Activated CD8-positive, alpha-beta memory T cell treated with anti-CD3 and anti-CD28 coated beads, Interleukin-2, amount 10 ng/mL, durations not matched to agents 7 days and 5 days (primary cell): ENCODE results near the gene SCYGR7. TPM values are rescaled to one million over a fixed set of nuclear protein-coding genes. Genes with fewer than 3 reads are reported as not detected.
"Not testable (repeated sequence)": the region's sequence is repeated elsewhere in the genome, so short reads cannot be mapped to it uniquely, and the experiment has no call there.

Experiments
- ATAC-seq: fragments of 150-1000 bp; cut with Tn5 transposase; one replicate; pipeline ENCODE4 v1.10.0; 2021; ENCODE audit warnings: moderate library complexity
- CTCF ChIA-PET: fragments of 350-600 bp; sonication (Branson Sonifier 250); formaldehyde crosslinking; loops from one replicate; lab custom pipeline; 2021; ENCODE audit warnings: antibody characterized with exemption; lab: Charles Lee
- DNase-seq: peaks from one replicate; pipeline ENCODE4 v3.0.0-alpha.2; 2020
- H3K27ac Mint-ChIP-seq: one replicate; pipeline ENCODE4 v1.8.0; 2021; ENCODE audit warnings: mild to moderate bottlenecking, mixed read lengths
- H3K27me3 Mint-ChIP-seq: one replicate; pipeline ENCODE4 v1.8.0; 2021; ENCODE audit warnings: mixed read lengths
- H3K36me3 Mint-ChIP-seq: one replicate; pipeline ENCODE4 v1.8.0; 2021; ENCODE audit warnings: mild to moderate bottlenecking, mixed read lengths
- H3K4me1 Mint-ChIP-seq: one replicate; pipeline ENCODE4 v1.8.0; 2021; ENCODE audit warnings: mixed read lengths
- H3K4me3 Mint-ChIP-seq: one replicate; pipeline ENCODE4 v1.8.0; 2021; ENCODE audit warnings: mild to moderate bottlenecking, moderate library complexity, mixed read lengths
- H3K9me3 Mint-ChIP-seq: one replicate; pipeline ENCODE4 v1.8.0; 2022; ENCODE audit warnings: low read depth, mixed read lengths
- total RNA-seq, 2 experiments: library from RNA; stranded (reverse); gene quantifications; one replicate each; pipeline ENCODE4 v1.2.3, GENCODE V29; 2021

Gene SCYGR7
- total RNA-seq, 2 experiments from 2014 or later, result not detected

- Mint-ChIP-seq H3K4me1 (no peaks in the 10 kb centered on the region), H3K36me3 (no peaks in the 10 kb centered on the region), H3K27me3 (peaks cover 27% of the 10 kb centered on the region), H3K9me3 (no peaks in the 10 kb centered on the region), H3K4me3 (no peak overlapping the region), H3K27ac (no peak overlapping the region)
- ATAC-seq (no peak), DNase-seq (no peak)
- CTCF ChIA-PET, result no interaction called here
Observed at GRCh38 chr2:227719641-227720040, 8.5 kb upstream of the SCYGR7 start.

- CTCF ChIA-PET, result no interaction called here
- H3K4me3 Mint-ChIP-seq, result no peak overlapping the region
- H3K27ac Mint-ChIP-seq, result no peak overlapping the region
Observed at GRCh38 chr2:227720680-227721079, 7.5 kb upstream of the SCYGR7 start.

GRCh38 chr2:227722821-227723220 is 5.3 kb upstream of the SCYGR7 start:
- H3K36me3 Mint-ChIP-seq, H3K9me3 Mint-ChIP-seq, H3K4me1 Mint-ChIP-seq, DNase-seq, H3K27ac Mint-ChIP-seq, ATAC-seq, H3K4me3 Mint-ChIP-seq, CTCF ChIA-PET: not testable (repeated sequence)
- peaks cover 18% of the 10 kb centered on the region for H3K27me3 Mint-ChIP-seq

More at GRCh38 chr2:227720680-227721079, 7.5 kb upstream of the SCYGR7 start:
- Mint-ChIP-seq H3K27me3 (peaks cover 27% of the 10 kb centered on the region), H3K4me1 (no peaks in the 10 kb centered on the region), H3K9me3 (no peaks in the 10 kb centered on the region), H3K36me3 (no peaks in the 10 kb centered on the region)
- ATAC-seq (no peak), DNase-seq (no peak)

- H3K27me3 Mint-ChIP-seq, result peaks cover 18% of the 10 kb centered on the region
- CTCF ChIA-PET, result no interaction called here
- no peak within 1 kb of the TSS for H3K27ac Mint-ChIP-seq
- ATAC-seq (no peak), DNase-seq (no peak)
- H3K9me3 Mint-ChIP-seq, result no peaks in the 10 kb centered on the region
- no peaks in the 10 kb centered on the region for H3K36me3 Mint-ChIP-seq
- no peaks in the 10 kb centered on the region for H3K4me1 Mint-ChIP-seq
- H3K4me3 Mint-ChIP-seq, result no peak within 1 kb of the TSS
Observed at GRCh38 chr2:227724394-227725039, 3.6 kb upstream of the SCYGR7 start, which contains the start of gene SCYGR6. SCYGR6 (minus strand) TSS chr2:227724757; CDS start chr2:227724757, 0 bp downstream.

GRCh38 chr2:227739351-227739750 is 11.2 kb downstream of the SCYGR7 start:
- Mint-ChIP-seq H3K27me3 (peaks cover 4% of the 10 kb centered on the region), H3K4me3 (no peak overlapping the region), H3K27ac (no peak overlapping the region), H3K36me3 (no peaks in the 10 kb centered on the region), H3K4me1 (no peaks in the 10 kb centered on the region), H3K9me3 (no peaks in the 10 kb centered on the region)
- CTCF ChIA-PET, result no interaction called here
- DNase-seq (no peak), ATAC-seq (no peak)

- not testable (repeated sequence) for H3K27ac Mint-ChIP-seq, H3K9me3 Mint-ChIP-seq, H3K27me3 Mint-ChIP-seq, ATAC-seq, H3K36me3 Mint-ChIP-seq, H3K4me3 Mint-ChIP-seq, DNase-seq, H3K4me1 Mint-ChIP-seq
- CTCF ChIA-PET, result interaction anchor here (1.5 kb wide), 1 partner anchor 25 kb away, joined by 4 read pairs; no protein-coding TSS in a partner anchor
Observed at GRCh38 chr2:227740705-227741104, 12.6 kb downstream of the SCYGR7 start.

- DNase-seq (no peak), ATAC-seq (no peak)
- H3K27me3 Mint-ChIP-seq, result no peaks in the 10 kb centered on the region
- no peak within 1 kb of the TSS for H3K4me3 Mint-ChIP-seq
- H3K9me3 Mint-ChIP-seq, result no peaks in the 10 kb centered on the region
- no peaks in the 10 kb centered on the region for H3K36me3 Mint-ChIP-seq
- H3K27ac Mint-ChIP-seq, result no peak within 1 kb of the TSS
- CTCF ChIA-PET, result no interaction called here
- H3K4me1 Mint-ChIP-seq, result no peaks in the 10 kb centered on the region
Observed at GRCh38 chr2:227745594-227745993, 17.5 kb downstream of the SCYGR7 start, which contains the start of gene SCYGR8. SCYGR8 (plus strand) TSS chr2:227745894; CDS start chr2:227745894, 0 bp downstream.

GRCh38 chr2:227748079-227748478 is 19.9 kb downstream of the SCYGR7 start:
- H3K4me3 Mint-ChIP-seq, result no peak overlapping the region
- H3K4me1 Mint-ChIP-seq, result no peaks in the 10 kb centered on the region
- H3K27ac Mint-ChIP-seq, result no peak overlapping the region
- no peak for ATAC-seq
- no peak for DNase-seq
- H3K9me3 Mint-ChIP-seq, result no peaks in the 10 kb centered on the region
- no peaks in the 10 kb centered on the region for H3K27me3 Mint-ChIP-seq
- no peaks in the 10 kb centered on the region for H3K36me3 Mint-ChIP-seq
- CTCF ChIA-PET, result no interaction called here

GRCh38 chr2:227756261-227756660 is 28.1 kb downstream of the SCYGR7 start:
- CTCF ChIA-PET, result interaction anchor here (1.7 kb wide), 1 partner anchor 17 kb away, joined by 4 read pairs; no protein-coding TSS in a partner anchor

GRCh38 chr2:227759411-227760118 is 31.4 kb downstream of the SCYGR7 start:
- Mint-ChIP-seq H3K36me3 (no peaks in the 10 kb centered on the region), H3K27me3 (no peaks in the 10 kb centered on the region), H3K4me3 (no peak overlapping the region), H3K27ac (no peak overlapping the region), H3K9me3 (no peaks in the 10 kb centered on the region), H3K4me1 (no peaks in the 10 kb centered on the region)
- CTCF ChIA-PET, result no interaction called here
- ATAC-seq, result no peak
- DNase-seq, result no peak

More at GRCh38 chr2:227756261-227756660, 28.1 kb downstream of the SCYGR7 start:
- not testable (repeated sequence) for DNase-seq, H3K4me3 Mint-ChIP-seq, ATAC-seq, H3K9me3 Mint-ChIP-seq, H3K27ac Mint-ChIP-seq, H3K36me3 Mint-ChIP-seq, H3K27me3 Mint-ChIP-seq, H3K4me1 Mint-ChIP-seq

- ATAC-seq, result no peak
- H3K4me3 Mint-ChIP-seq, result no peak overlapping the region
- H3K36me3 Mint-ChIP-seq, result no peaks in the 10 kb centered on the region
- no peaks in the 10 kb centered on the region for H3K9me3 Mint-ChIP-seq
- H3K27me3 Mint-ChIP-seq, result peaks cover 2% of the 10 kb centered on the region
- CTCF ChIA-PET, result no interaction called here
- peaks cover 2% of the 10 kb centered on the region for H3K4me1 Mint-ChIP-seq
- no peak for DNase-seq
- H3K27ac Mint-ChIP-seq, result no peak overlapping the region
Observed at GRCh38 chr2:227761740-227762476, 33.8 kb downstream of the SCYGR7 start.

- Mint-ChIP-seq H3K27me3 (peaks cover 2% of the 10 kb centered on the region), H3K27ac (no peak overlapping the region), H3K9me3 (no peaks in the 10 kb centered on the region), H3K4me3 (no peak overlapping the region), H3K36me3 (no peaks in the 10 kb centered on the region), H3K4me1 (peaks cover 2% of the 10 kb centered on the region)
- DNase-seq, result no peak
- no peak for ATAC-seq
- CTCF ChIA-PET, result interaction anchor here (0.6 to 3.2 kb wide), 31 partner anchors 8 to 637 kb away, joined by 3 to 28 read pairs (median 3); no protein-coding TSS in a partner anchor
Observed at GRCh38 chr2:227765788-227766372, 37.7 kb downstream of the SCYGR7 start.

GRCh38 chr2:227766373-227766883 is 38.3 kb downstream of the SCYGR7 start:
- ATAC-seq, result peak; percentile 78
- Mint-ChIP-seq H3K9me3 (no peaks in the 10 kb centered on the region), H3K27me3 (peaks cover 2% of the 10 kb centered on the region), H3K36me3 (no peaks in the 10 kb centered on the region), H3K4me1 (peaks cover 2% of the 10 kb centered on the region), H3K27ac (no peak overlapping the region), H3K4me3 (no peak overlapping the region)
- DNase-seq, result peak; percentile 68
- CTCF ChIA-PET, result interaction anchor here (0.6 to 3.2 kb wide), 30 partner anchors 8 to 638 kb away, joined by 3 to 28 read pairs (median 3); no protein-coding TSS in a partner anchor
